MM.1S (cell line): ENCODE results near the gene CREM.

Source experiments
- DNase-seq: peaks from one replicate; pipeline ENCODE4 v3.0.0-alpha.2; 2015
- H2AFZ ChIP-seq: fragments of 300-600 bp; sonication (generic); 2 replicates; pipeline ENCODE4 v1.6.0; 2016; ENCODE audit warnings: antibody characterized with exemption, low read length
- H3F3A ChIP-seq: fragments of 300-600 bp; sonication (generic); 2 replicates; pipeline ENCODE4 v1.6.1; 2016; ENCODE audit warnings: mild to moderate bottlenecking, antibody characterized with exemption, low read length, moderate library complexity, mixed read lengths; ENCODE audit not compliant: insufficient read depth
- H3K27ac ChIP-seq: fragments of 300-600 bp; sonication (generic); 2 replicates; pipeline ENCODE4 v1.5.1; 2016; ENCODE audit warnings: mild to moderate bottlenecking, low read length
- H3K27me3 ChIP-seq: fragments of 300-600 bp; sonication (generic); replicated peaks from 2 replicates; pipeline ENCODE4 v1.6.0; 2016; ENCODE audit warnings: low read length; ENCODE audit not compliant: insufficient read depth
- H3K36me3 ChIP-seq: fragments of 300-600 bp; sonication (generic); replicated peaks from 2 replicates; pipeline ENCODE4 v1.6.1; 2016; ENCODE audit warnings: mild to moderate bottlenecking, low read length, mixed read lengths; ENCODE audit not compliant: insufficient read depth
- H3K4me1 ChIP-seq: fragments of 300-600 bp; sonication (generic); 2 replicates; pipeline ENCODE4 v1.6.1; 2016; ENCODE audit warnings: low read length, mixed read lengths
- H3K4me2 ChIP-seq: fragments of 300-600 bp; sonication (generic); 2 replicates; pipeline ENCODE4 v1.6.0; 2016; ENCODE audit warnings: low read depth, low read length
- H3K4me3 ChIP-seq: fragments of 300-600 bp; sonication (generic); 2 replicates; pipeline ENCODE4 v1.5.1; 2016; ENCODE audit warnings: low read length, mixed read lengths
- H3K79me2 ChIP-seq: fragments of 300-600 bp; sonication (generic); 2 replicates; pipeline ENCODE4 v1.6.1; 2016; ENCODE audit warnings: mixed run types, low read length, mixed read lengths
- H3K9ac ChIP-seq: fragments of 300-600 bp; sonication (generic); 2 replicates; pipeline ENCODE4 v1.6.1; 2016; ENCODE audit warnings: low read length, mixed read lengths
- H3K9me2 ChIP-seq: fragments of 300-600 bp; sonication (generic); replicated peaks from 2 replicates; pipeline ENCODE4 v1.6.1; 2016; ENCODE audit warnings: mild to moderate bottlenecking, low read length, mixed read lengths; ENCODE audit not compliant: insufficient read depth
- H3K9me3 ChIP-seq: fragments of 300-600 bp; sonication (generic); replicated peaks from 2 replicates; pipeline ENCODE4 v1.6.1; 2016; ENCODE audit warnings: mild to moderate bottlenecking, low read length, mixed read lengths; ENCODE audit not compliant: insufficient read depth
- H4K20me1 ChIP-seq: fragments of 300-600 bp; sonication (generic); 2 replicates; pipeline ENCODE4 v1.6.1; 2016; ENCODE audit warnings: mild to moderate bottlenecking, low read length, moderate library complexity, mixed read lengths; ENCODE audit not compliant: insufficient read depth
- CTCF ChIP-seq: fragments of 300-600 bp; sonication (generic); IDR thresholded peaks from 2 replicates; pipeline ENCODE4 v1.5.1; 2016; ENCODE audit warnings: antibody characterized with exemption, low read length, mixed read lengths
- EZH2 ChIP-seq: fragments of 300-600 bp; sonication (generic); optimal IDR thresholded peaks from 2 replicates; pipeline ENCODE3; 2017; ENCODE audit warnings: low read depth, mild to moderate bottlenecking, antibody characterized with exemption, low read length, mixed read lengths
- EZH2phosphoT487 ChIP-seq: fragments of 300-600 bp; sonication (generic); IDR thresholded peaks from 2 replicates; pipeline ENCODE4 v1.6.1; 2018; ENCODE audit warnings: antibody characterized with exemption, low read length

Gene CREM

DNA sequence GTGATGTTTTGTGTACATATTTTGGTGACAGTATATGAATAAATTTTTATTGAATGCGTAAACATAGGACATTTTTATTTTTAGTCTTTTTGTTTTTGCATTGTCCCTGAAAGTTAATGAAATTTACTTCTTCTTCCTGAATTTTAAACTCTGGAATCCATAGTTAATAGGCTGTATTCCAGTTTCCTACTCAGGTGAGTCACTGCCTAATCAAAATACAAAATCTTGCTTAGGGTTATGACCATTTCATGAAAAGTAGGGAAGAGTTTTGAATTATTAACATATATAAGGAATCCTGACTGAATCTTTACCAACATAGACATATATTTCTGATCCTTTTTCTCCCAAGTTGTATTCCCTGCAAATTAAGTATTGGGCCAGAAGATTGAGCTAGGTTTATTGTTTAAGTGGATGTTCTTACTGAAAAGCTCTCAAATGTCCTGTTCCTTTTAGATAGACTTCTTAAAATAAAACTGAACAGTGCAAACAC is 2.6 kb downstream of the CREM start:
- peaks cover 21% of the 10 kb centered on the region for H3K4me1 ChIP-seq
- no peaks in the 10 kb centered on the region for H3K27me3 ChIP-seq
- DNase-seq = no peak
- no peak overlapping the region for H2AFZ ChIP-seq
- TF ChIP-seq EZH2phosphoT487 = no peak
- no peak for TF ChIP-seq CTCF
- TF ChIP-seq EZH2 = no peak
- no peak overlapping the region for H3K27ac ChIP-seq
- no peaks in the 10 kb centered on the region for H4K20me1 ChIP-seq
- H3K9ac ChIP-seq = no peak overlapping the region
- no peaks in the 10 kb centered on the region for H3K36me3 ChIP-seq
- no peaks in the 10 kb centered on the region for H3K9me2 ChIP-seq
- no peak overlapping the region for H3K4me3 ChIP-seq
- H3F3A ChIP-seq = peaks cover 9% of the 10 kb centered on the region
- no peak overlapping the region for H3K4me2 ChIP-seq
- no peaks in the 10 kb centered on the region for H3K9me3 ChIP-seq
- H3K79me2 ChIP-seq = peaks cover 18% of the 10 kb centered on the region

GRCh38 chr10:35130663-35131062 is 4.0 kb downstream of the CREM start:
- Histone ChIP-seq H3K9me3 (no peaks in the 10 kb centered on the region), H3K4me1 (peaks cover 21% of the 10 kb centered on the region), H3K27me3 (no peaks in the 10 kb centered on the region), H3K9ac (no peak overlapping the region), H3K4me3 (no peak overlapping the region), H3K27ac (no peak overlapping the region), H4K20me1 (no peaks in the 10 kb centered on the region), H3K4me2 (no peak overlapping the region), H3F3A (peaks cover 9% of the 10 kb centered on the region), H3K79me2 (peaks cover 18% of the 10 kb centered on the region), H3K9me2 (no peaks in the 10 kb centered on the region), H2AFZ (no peak overlapping the region), H3K36me3 (no peaks in the 10 kb centered on the region)
- no peak for DNase-seq
- no peak for TF ChIP-seq CTCF
- TF ChIP-seq EZH2 = no peak
- no peak for TF ChIP-seq EZH2phosphoT487

- Histone ChIP-seq H3K36me3 (no peaks in the 10 kb centered on the region), H3K27ac (no peak overlapping the region), H3K4me2 (peak overlapping the region; percentile 60), H2AFZ (no peak overlapping the region), H3K79me2 (peaks cover 15% of the 10 kb centered on the region), H3K9me3 (no peaks in the 10 kb centered on the region), H3K4me3 (peak overlapping the region; percentile 31; the same call in 1 of the 2 replicates), H3K9ac (no peak overlapping the region), H3K27me3 (no peaks in the 10 kb centered on the region), H3F3A (peaks cover 4% of the 10 kb centered on the region), H4K20me1 (no peaks in the 10 kb centered on the region), H3K4me1 (peaks cover 18% of the 10 kb centered on the region), H3K9me2 (no peaks in the 10 kb centered on the region)
- TF ChIP-seq EZH2 (no peak), EZH2phosphoT487 (no peak), CTCF (no peak)
- no peak for DNase-seq
These were observed 6.1 kb downstream of the CREM start for GRCh38 chr10:35132727-35133126.
